ENCODE measurements around the gene RASAL2.

DNA sequence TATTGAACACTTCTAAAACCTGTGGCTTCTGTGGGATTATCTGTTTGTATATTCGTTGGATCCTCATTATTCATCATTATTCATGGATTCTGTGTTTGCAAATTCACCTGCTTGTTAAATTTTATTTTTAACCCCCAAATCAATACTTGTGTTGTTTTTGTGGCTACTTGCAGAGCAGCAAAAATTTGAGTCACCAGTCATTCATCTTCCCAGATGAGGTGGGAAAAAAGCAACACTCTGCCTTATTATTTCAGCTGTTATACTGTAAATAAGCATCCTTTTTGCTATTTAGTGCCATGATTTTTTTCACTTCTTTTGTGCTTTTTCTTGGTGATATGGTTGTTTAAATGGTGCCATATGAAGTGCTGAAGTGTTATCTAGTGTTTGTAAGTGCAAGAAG, 56.7 kb downstream of the RASAL2 start:
- TF ChIP-seq, protein P1, sequence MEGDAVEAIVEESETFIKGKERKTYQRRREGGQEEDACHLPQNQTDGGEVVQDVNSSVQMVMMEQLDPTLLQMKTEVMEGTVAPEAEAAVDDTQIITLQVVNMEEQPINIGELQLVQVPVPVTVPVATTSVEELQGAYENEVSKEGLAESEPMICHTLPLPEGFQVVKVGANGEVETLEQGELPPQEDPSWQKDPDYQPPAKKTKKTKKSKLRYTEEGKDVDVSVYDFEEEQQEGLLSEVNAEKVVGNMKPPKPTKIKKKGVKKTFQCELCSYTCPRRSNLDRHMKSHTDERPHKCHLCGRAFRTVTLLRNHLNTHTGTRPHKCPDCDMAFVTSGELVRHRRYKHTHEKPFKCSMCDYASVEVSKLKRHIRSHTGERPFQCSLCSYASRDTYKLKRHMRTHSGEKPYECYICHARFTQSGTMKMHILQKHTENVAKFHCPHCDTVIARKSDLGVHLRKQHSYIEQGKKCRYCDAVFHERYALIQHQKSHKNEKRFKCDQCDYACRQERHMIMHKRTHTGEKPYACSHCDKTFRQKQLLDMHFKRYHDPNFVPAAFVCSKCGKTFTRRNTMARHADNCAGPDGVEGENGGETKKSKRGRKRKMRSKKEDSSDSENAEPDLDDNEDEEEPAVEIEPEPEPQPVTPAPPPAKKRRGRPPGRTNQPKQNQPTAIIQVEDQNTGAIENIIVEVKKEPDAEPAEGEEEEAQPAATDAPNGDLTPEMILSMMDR (conservative IDR thresholded peaks at IDR 0.05; ENCODE audit: low read length), result no peak
- no peak for TF ChIP-seq EZH2phosphoT487 (IDR thresholded peaks at IDR 0.05; ENCODE audit: borderline replicate concordance)

Measured in Loucy (cell line).